DND-41 (cell line): ENCODE results near the gene UROC1.

Experiments
- ATAC-seq: fragments of 200-7000 bp; cut with Tn5 transposase; 3 replicates; pipeline ENCODE4 v1.9.1; 2021; ENCODE audit warnings: low read depth; ENCODE audit not compliant: insufficient read depth
- DNase-seq: peaks from one replicate; pipeline ENCODE4 v3.0.0-alpha.2; 2020
- H2AFZ ChIP-seq: 2 replicates; pipeline ENCODE4 v1.6.0; 2012; ENCODE audit warnings: low read depth, low read length
- H3K27ac ChIP-seq: 2 replicates; pipeline ENCODE4 v1.5.1; 2012; ENCODE audit warnings: low read length, inconsistent platforms
- H3K27me3 ChIP-seq: fragments of 200-600 bp; sonication (generic); 2 replicates; pipeline ENCODE4 v1.6.0; 2012; ENCODE audit warnings: low read length, mild to moderate bottlenecking, inconsistent platforms; ENCODE audit not compliant: insufficient read depth, poor library complexity
- H3K36me3 ChIP-seq: 2 replicates; pipeline ENCODE4 v1.5.1; 2012; ENCODE audit warnings: low read length, inconsistent platforms; ENCODE audit not compliant: insufficient read depth
- H3K4me1 ChIP-seq: 2 replicates; pipeline ENCODE4 v1.5.1; 2012; ENCODE audit warnings: mild to moderate bottlenecking, low read length; ENCODE audit not compliant: insufficient read depth
- H3K4me2 ChIP-seq: 2 replicates; pipeline ENCODE4 v1.6.0; 2012; ENCODE audit warnings: mild to moderate bottlenecking, moderate library complexity, low read length, inconsistent platforms; ENCODE audit not compliant: insufficient read depth
- H3K4me3 ChIP-seq, 2 experiments: fragments of 200-600 bp in 1 of 2; shearing (Covaris generic) in 1 of 2; 2 replicates each; pipeline ENCODE4 v1.5.1; 2012 to 2016; ENCODE audit warnings: inconsistent platforms in 2 of 2, low read length in 2 of 2, mild to moderate bottlenecking in 2 of 2, low read depth in 1 of 2, moderate library complexity in 1 of 2
- H3K79me2 ChIP-seq: 2 replicates; pipeline ENCODE4 v1.6.0; 2012; ENCODE audit warnings: low read length, inconsistent platforms; ENCODE audit not compliant: insufficient read depth
- H3K9ac ChIP-seq: 2 replicates; pipeline ENCODE4 v1.6.0; 2012; ENCODE audit warnings: low read depth, mild to moderate bottlenecking, inconsistent platforms, low read length, moderate library complexity
- H3K9me3 ChIP-seq: 2 replicates; pipeline ENCODE4 v1.5.1; 2012; ENCODE audit warnings: low read length, moderate library complexity, mild to moderate bottlenecking, inconsistent platforms; ENCODE audit not compliant: insufficient read depth, severe bottlenecking
- H4K20me1 ChIP-seq: 2 replicates; pipeline ENCODE4 v1.6.0; 2012; ENCODE audit warnings: low read length; ENCODE audit not compliant: insufficient read depth
- EZH2 ChIP-seq: IDR thresholded peaks from 3 replicates; pipeline ENCODE4 v1.6.1; 2012; ENCODE audit warnings: borderline replicate concordance, low read depth, mild to moderate bottlenecking, moderate library complexity, low read length, inconsistent platforms; ENCODE audit not compliant: severe bottlenecking
- TF ChIP-seq, protein P1 (sequence below): IDR thresholded peaks from 2 replicates; pipeline ENCODE4 v1.5.1; 2012; ENCODE audit warnings: borderline replicate concordance, low read length, moderate library complexity, mild to moderate bottlenecking; ENCODE audit not compliant: poor library complexity, severe bottlenecking; ENCODE audit errors: extremely low read depth

Gene UROC1

DNA sequence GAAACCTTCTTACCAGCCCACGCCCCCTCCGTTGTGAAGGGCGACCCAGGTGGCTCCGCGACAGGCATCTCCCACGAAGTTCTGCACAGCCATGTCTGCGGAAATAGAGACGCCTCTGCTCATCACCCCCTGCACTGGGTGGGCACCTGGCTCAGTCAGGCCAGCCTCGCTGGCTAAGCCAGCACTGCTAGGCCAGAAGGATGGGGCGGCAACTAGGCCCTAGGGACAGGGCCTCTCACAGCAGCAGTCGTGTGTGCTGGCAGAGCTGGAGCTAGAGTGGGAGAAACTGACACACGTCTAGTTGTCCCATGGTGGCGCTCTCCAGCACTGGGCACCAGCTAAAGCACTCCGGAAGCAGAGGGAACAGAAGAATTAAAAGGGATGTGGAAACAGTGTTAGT, 29.4 kb downstream of the UROC1 start:
- Histone ChIP-seq H2AFZ (no peak overlapping the region), H3K36me3 (no peaks in the 10 kb centered on the region), H3K27me3 (no peaks in the 10 kb centered on the region), H4K20me1 (no peaks in the 10 kb centered on the region), H3K79me2 (no peaks in the 10 kb centered on the region), H3K4me2 (no peak overlapping the region), H3K9me3 (no peaks in the 10 kb centered on the region), H3K4me1 (peaks cover 23% of the 10 kb centered on the region), H3K4me3 (no peak overlapping the region), H3K27ac (no peak overlapping the region), H3K9ac (no peak overlapping the region)
- TF ChIP-seq EZH2, result no peak
- TF ChIP-seq, protein P1, sequence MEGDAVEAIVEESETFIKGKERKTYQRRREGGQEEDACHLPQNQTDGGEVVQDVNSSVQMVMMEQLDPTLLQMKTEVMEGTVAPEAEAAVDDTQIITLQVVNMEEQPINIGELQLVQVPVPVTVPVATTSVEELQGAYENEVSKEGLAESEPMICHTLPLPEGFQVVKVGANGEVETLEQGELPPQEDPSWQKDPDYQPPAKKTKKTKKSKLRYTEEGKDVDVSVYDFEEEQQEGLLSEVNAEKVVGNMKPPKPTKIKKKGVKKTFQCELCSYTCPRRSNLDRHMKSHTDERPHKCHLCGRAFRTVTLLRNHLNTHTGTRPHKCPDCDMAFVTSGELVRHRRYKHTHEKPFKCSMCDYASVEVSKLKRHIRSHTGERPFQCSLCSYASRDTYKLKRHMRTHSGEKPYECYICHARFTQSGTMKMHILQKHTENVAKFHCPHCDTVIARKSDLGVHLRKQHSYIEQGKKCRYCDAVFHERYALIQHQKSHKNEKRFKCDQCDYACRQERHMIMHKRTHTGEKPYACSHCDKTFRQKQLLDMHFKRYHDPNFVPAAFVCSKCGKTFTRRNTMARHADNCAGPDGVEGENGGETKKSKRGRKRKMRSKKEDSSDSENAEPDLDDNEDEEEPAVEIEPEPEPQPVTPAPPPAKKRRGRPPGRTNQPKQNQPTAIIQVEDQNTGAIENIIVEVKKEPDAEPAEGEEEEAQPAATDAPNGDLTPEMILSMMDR, result no peak
- DNase-seq, result no peak
- ATAC-seq, result no peak

DNA sequence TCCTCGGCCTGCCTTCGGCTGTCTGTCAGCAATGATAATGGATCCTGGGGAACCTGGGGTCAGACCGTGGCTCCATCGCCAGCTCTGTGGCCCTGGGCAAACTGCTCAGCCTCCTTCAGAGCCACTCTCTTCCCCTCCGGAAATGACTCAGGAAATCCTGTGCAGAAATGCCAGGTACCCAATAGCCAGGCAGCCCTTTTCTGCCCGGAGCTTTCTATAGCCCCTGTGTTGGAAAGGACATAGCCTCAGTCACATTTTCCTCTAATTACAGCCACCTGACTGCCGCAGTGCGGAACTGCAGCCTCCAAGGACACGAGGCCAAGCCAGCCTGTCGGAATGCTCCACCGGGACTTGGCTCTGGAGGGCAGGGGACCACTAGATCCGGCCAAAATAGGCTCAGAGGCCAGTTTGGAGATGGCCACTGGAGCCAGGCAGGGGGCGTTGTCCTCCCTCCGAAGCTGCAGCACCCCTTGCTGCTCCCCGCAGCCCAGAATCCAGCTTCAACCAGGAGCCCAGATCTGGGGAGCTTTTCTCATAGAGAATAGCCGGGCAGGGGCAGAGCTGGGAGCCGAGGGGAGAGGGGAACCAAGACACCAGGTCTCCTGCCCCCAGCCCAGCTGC, 30.3 kb downstream of the UROC1 start:
- no peak overlapping the region for H3K4me2 ChIP-seq
- peaks cover 14% of the 10 kb centered on the region for H3K4me1 ChIP-seq
- no peaks in the 10 kb centered on the region for H3K79me2 ChIP-seq
- H3K36me3 ChIP-seq, result no peaks in the 10 kb centered on the region
- H3K4me3 ChIP-seq, result no peak overlapping the region
- ATAC-seq (0 out of 3 replicates have a peak, but pooled peaks have one; percentile 22), DNase-seq (no peak)
- TF ChIP-seq, protein P1, result no peak
- no peak for TF ChIP-seq EZH2
- no peaks in the 10 kb centered on the region for H3K27me3 ChIP-seq
- H2AFZ ChIP-seq, result no peak overlapping the region
- no peak overlapping the region for H3K9ac ChIP-seq
- no peaks in the 10 kb centered on the region for H3K9me3 ChIP-seq
- H4K20me1 ChIP-seq, result no peaks in the 10 kb centered on the region
- H3K27ac ChIP-seq, result no peak overlapping the region

DNA sequence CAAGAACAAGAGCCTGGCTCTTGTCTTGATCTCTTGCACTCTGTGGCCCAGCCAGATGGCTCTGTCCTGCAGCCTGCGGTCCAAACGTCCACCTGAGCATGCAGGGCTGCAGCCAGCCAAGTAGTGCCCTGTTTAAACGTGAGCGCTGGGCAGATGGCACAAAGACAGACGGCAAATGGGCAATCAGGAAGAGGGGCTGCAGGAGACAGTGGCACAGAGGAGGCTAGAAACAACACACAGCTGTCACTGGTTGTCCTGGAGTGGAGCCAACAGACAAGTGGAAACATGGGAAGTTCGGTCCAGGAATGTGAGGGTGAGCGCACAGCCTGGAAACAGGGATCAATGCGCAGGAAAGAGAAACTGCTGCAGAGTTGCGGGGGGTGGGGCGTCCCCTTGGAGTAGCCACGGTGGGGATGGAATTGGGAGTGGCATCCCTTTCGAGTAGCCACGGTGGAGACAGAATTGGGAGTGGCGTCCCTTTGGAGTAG, 31.2 kb downstream of the UROC1 start:
- TF ChIP-seq EZH2, result no peak
- TF ChIP-seq, protein P1, result no peak
- Histone ChIP-seq H3K4me2 (no peak overlapping the region), H3K9ac (no peak overlapping the region), H3K4me1 (peaks cover 8% of the 10 kb centered on the region), H3K79me2 (no peaks in the 10 kb centered on the region), H4K20me1 (no peaks in the 10 kb centered on the region), H3K27ac (no peak overlapping the region), H3K9me3 (no peaks in the 10 kb centered on the region), H3K27me3 (no peaks in the 10 kb centered on the region), H3K36me3 (no peaks in the 10 kb centered on the region), H3K4me3 (no peak overlapping the region), H2AFZ (no peak overlapping the region)
- no peak for DNase-seq
- no peak for ATAC-seq
